Lower leg skin (tissue), 4 donors: ENCODE measurements around the gene UBE2G2. TPM values are rescaled to one million over a fixed set of nuclear protein-coding genes. Genes with fewer than 3 reads are reported as not detected.

Experiments
- DNase-seq, 2 donors: peaks; one replicate each; pipeline ENCODE4 v3.0.0-alpha.2; 2019; ENCODE audit warnings: low spot score in 2 of 2
- H3K4me3 ChIP-seq: fragments of 200-600 bp; sonication (generic); 2 replicates; pipeline ENCODE4 v1.5.1; 2017; ENCODE audit warnings: mild to moderate bottlenecking, low read depth; ENCODE audit not compliant: poor library complexity, severe bottlenecking
- POLR2A ChIP-seq, 2 donors: fragments of 450-650 bp; IDR thresholded peaks; one replicate each; pipeline ENCODE4 v1.6.1; 2016 to 2017; ENCODE audit warnings: antibody characterized with exemption in 2 of 2, mild to moderate bottlenecking in 1 of 2, moderate library complexity in 1 of 2
- WGBS, 2 donors: methylation state at CpG; one replicate each; pipeline ENCODE4 v1.1.5; 2018; 5-methylcytosine and 5-hydroxymethylcytosine counted together
- intact Hi-C: fragments of 100-400 bp; cut with DNase I; formaldehyde crosslinking; loops from one replicate; pipeline ENCODE4 v1.15.0; 2023; ENCODE audit warnings: low total_unique reads
- total RNA-seq, 4 donors: library from RNA; depleted of rRNA; stranded (reverse); fragments of >200 nt; gene quantifications; one replicate each; pipeline ENCODE4 v1.1.0, GENCODE V29; 2016
- TF ChIP-seq, protein P1 (sequence below), 3 donors: fragments of 450-650 bp; IDR thresholded peaks; one replicate each; pipeline ENCODE4 v1.5.1; 2016; ENCODE audit warnings: antibody characterized with exemption in 3 of 3, mild to moderate bottlenecking in 3 of 3, moderate library complexity in 2 of 3

The UBE2G2 gene
- total RNA-seq, 4 donors from 2014 or later: 37.2 to 61.8 (median 49.8) TPM

- peak in 1 of 2 donors; percentile 67 for DNase-seq
- WGBS, 2 donors: 32 to 44% methylated on average over 7 to 23 of the region's 25 CpGs
- intact Hi-C loops: no loop called here
- TF ChIP-seq, protein P1, sequence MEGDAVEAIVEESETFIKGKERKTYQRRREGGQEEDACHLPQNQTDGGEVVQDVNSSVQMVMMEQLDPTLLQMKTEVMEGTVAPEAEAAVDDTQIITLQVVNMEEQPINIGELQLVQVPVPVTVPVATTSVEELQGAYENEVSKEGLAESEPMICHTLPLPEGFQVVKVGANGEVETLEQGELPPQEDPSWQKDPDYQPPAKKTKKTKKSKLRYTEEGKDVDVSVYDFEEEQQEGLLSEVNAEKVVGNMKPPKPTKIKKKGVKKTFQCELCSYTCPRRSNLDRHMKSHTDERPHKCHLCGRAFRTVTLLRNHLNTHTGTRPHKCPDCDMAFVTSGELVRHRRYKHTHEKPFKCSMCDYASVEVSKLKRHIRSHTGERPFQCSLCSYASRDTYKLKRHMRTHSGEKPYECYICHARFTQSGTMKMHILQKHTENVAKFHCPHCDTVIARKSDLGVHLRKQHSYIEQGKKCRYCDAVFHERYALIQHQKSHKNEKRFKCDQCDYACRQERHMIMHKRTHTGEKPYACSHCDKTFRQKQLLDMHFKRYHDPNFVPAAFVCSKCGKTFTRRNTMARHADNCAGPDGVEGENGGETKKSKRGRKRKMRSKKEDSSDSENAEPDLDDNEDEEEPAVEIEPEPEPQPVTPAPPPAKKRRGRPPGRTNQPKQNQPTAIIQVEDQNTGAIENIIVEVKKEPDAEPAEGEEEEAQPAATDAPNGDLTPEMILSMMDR (IDR thresholded peaks at IDR 0.05): no peak
- TF ChIP-seq POLR2A (IDR thresholded peaks at IDR 0.05): no peak
- H3K4me3 ChIP-seq: no peak overlapping the region
Measured at GRCh38 chr21:44763451-44764318, 37.9 kb downstream of the UBE2G2 start.

GRCh38 chr21:44763050-44763378 lies 38.6 kb downstream of the UBE2G2 start:
- intact Hi-C loops: no loop called here
- DNase-seq: no peak
- TF ChIP-seq POLR2A (IDR thresholded peaks at IDR 0.05): no peak
- TF ChIP-seq, protein P1 (IDR thresholded peaks at IDR 0.05): no peak
- WGBS, 2 donors: 39 to 43% methylated on average over 8 of the region's 8 CpGs
- no peak overlapping the region for H3K4me3 ChIP-seq

- no peak for DNase-seq
- no peak overlapping the region for H3K4me3 ChIP-seq
- TF ChIP-seq POLR2A (IDR thresholded peaks at IDR 0.05): no peak
- TF ChIP-seq, protein P1 (IDR thresholded peaks at IDR 0.05): no peak
- WGBS, 2 donors: 72 to 76% methylated on average over 24 of the region's 24 CpGs
- intact Hi-C loops: no loop called here
Measured at GRCh38 chr21:44762221-44763049, 39.2 kb downstream of the UBE2G2 start.

DNA sequence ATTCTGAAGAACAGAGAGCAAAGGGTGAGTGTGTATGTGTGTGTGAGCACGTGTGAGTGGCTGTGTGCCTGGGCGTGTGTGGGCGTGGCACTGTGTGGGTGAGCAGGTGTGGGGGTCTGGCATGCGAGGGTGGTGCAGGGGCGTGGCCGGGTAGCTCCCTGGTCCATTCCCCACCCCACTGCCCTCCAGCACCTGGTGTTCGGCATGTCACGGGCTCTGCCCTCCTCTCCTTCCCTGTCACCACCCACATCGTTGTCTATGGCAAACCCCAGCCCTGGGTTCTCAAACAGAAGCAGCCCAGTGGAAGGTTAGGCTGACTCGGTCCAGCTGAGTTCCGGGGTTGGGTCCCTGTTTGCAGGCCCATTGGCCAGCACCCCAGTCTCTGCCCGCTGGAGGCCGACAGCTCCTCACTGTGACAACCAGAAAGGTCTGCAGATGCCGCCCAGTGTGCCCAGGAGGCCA lies 39.8 kb downstream of the UBE2G2 start:
- H3K4me3 ChIP-seq: no peak overlapping the region
- TF ChIP-seq POLR2A (IDR thresholded peaks at IDR 0.05): no peak
- TF ChIP-seq, protein P1 (IDR thresholded peaks at IDR 0.05): no peak
- DNase-seq: no peak
- WGBS, 2 donors: 61 to 64% methylated on average over 14 of the region's 14 CpGs
- intact Hi-C loops: no loop called here

DNA sequence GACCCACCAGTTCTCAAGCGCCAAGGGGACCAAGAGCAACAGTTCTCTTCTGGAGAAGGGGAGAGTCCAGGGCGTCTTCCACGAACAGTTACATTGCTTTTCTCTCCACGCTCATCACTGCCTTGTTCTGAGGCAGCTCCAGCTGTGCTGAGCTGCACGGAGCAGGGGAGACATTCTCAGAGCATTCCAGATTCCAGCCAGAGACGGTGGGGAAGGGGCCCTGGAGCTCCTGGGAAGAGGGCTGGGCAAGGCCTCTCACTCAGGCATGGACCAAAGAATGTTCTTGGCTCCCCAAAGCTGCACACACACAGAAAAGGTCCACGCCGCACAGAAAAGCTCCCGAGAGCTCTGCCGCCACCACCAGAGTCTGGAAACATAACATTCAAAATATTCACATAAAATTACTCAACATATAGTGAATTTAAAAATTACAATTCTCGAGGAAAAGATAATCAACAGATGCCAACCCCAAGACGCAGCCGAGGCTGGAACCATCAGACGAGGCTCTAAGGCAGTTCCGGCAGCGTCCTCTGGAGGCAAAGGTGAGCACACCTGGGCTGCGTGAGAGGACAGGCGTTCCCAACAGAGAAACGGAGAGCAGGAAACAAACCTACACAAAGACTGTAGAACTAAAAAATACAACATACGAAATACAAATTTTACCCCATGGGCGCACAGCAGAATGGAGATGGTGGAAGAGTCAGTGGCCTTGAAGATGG lies 40.5 kb downstream of the UBE2G2 start:
- no peak overlapping the region for H3K4me3 ChIP-seq
- no peak for TF ChIP-seq POLR2A (IDR thresholded peaks at IDR 0.05)
- TF ChIP-seq, protein P1 (IDR thresholded peaks at IDR 0.05): no peak
- DNase-seq: no peak
- intact Hi-C loops: no loop called here
- WGBS, 2 donors: 57 to 60% methylated on average over 21 of the region's 21 CpGs
